ENCODE measurements around the gene NADSYN1.
"Not testable (repeated sequence)": the region's sequence is repeated elsewhere in the genome, so short reads cannot be mapped to it uniquely, and the experiment has no call there.

The NADSYN1 gene

GRCh38 chr11:71453037-71453917 lies at the start of gene NADSYN1:
TSS of gene NADSYN1 (plus strand) at chr11:71453203. CDS start at chr11:71453297, 94 bp downstream.
- peak; percentile 87 to 95 (median 88) for DNase-seq (ENCODE audit: low read depth in 3 of 3)

DNA sequence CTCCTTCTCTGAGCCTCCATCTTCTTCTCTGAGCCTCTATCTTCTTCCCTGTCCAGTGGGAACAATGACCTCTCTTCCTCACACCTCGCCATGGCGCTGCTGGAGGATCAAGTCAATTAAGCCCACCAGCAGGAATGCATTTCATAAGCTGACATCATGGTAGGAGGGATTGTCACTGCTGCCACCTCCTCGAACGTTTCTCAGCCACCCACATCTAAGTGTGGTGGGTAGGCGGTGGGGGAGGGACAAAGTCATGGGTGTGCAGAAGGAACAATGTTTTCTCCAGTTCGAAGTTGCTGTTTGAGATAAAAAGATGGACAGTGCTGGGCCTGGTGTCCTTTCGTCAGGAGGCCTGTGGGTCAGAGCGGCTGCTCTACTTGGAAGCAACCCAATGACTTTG lies 48.8 kb upstream of the NADSYN1 start:
- no peak for DNase-seq (ENCODE audit: low read depth in 3 of 3)

DNA sequence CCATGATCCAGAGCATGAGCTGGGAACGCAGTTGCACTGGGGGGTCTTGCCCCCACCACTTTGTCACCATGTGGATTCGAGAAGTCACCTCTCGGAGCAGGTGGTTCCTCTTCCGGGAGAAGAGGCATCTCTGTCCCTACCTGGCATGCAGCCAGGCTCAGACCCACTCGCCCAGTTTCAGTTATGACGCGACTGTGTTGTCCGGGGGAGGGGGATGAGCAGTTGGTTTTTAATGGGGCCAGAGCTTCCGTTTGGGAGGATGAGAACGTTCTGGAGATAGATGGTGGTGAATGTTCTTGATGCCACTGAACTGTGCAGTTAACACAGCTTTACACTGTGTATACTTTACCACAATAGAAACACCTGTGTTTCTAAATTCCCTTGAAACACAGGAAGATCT lies 46.3 kb upstream of the NADSYN1 start:
- no peak for DNase-seq (ENCODE audit: low read depth in 3 of 3)

DNA sequence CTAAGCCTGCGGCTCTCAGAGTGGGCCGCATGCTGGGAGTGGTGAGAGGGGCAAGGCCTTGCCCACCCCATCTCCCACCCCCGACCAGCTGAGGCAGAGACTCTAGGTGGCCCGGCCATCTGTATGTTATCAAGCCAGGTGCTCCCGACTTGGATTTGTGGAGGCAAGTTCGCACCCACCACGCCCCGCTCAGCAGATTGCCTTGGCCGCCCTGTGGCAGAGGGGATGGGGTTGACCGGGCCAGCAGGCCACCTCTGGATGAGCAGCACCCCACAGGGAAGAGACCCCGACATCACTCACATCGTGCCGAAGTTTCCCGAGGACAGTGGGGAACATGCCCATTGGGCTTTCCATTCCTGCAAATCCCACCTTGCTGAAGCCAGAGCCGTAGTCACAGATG lies 45.6 kb upstream of the NADSYN1 start:
- DNase-seq (ENCODE audit: low read depth in 3 of 3): no peak

DNA sequence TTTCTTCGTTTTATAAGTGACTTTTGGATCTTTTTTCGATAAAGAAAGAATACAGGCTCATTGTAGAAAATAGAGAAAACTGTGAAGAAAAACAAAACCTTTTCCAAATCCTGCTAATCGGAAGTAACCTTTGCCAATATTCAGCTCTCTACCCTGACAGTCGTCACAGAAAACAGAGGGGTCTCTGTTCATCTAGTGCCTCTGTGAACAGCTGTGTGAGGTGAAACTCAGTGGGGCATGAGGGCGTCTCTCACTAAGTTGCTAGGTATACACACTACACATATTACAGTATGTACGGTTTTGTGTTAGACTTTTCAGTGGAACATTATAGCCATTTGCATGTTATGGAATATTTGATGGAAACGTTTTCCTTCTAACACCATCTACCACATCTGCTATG lies 44.2 kb upstream of the NADSYN1 start:
- DNase-seq (ENCODE audit: low read depth in 3 of 3): no peak

- no peak for DNase-seq (ENCODE audit: low read depth in 3 of 3)
These were observed 42.5 kb upstream of the NADSYN1 start for GRCh38 chr11:71410363-71410966.

DNA sequence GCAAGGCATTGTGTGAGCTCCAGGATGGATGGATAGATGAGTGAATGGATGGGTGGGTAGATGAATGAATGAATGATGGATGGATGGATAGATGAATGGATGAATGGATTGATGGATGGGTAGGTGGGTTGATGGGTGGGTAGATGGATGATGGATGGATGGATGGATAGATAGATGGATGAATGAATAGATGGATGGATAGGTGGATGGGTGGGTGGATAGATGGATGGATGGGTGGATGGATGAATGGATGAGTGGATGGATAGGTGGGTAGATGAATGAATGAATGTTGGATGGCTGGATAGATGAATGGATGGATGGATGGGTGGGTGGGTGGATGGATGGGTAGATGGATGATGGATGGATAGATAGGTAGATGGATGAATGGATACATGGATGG lies 38.4 kb upstream of the NADSYN1 start:
- no peak for DNase-seq (ENCODE audit: low read depth in 3 of 3)

DNA sequence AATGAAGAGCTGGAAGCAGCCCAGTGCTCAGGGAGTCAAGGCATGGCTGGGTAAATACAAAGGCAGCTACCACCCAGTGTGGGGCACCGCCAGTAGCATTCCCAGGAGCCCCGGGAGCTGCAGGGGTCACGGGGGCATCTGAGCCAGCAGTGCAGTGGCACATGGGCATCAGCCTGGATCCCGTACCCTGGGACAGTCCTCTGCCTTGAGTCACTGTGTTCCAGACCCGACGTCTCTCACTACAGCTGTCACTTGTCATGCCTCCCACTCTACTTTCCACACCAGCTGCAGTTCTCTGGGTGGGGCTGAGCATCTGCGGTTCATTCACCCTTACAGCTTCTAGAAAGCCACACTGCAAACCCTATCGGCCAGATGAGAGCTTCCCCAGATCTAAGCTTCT lies 34.4 kb upstream of the NADSYN1 start:
- peak in 1 of 3 experiments; percentile 7 for DNase-seq (ENCODE audit: low read depth in 3 of 3)

DNA sequence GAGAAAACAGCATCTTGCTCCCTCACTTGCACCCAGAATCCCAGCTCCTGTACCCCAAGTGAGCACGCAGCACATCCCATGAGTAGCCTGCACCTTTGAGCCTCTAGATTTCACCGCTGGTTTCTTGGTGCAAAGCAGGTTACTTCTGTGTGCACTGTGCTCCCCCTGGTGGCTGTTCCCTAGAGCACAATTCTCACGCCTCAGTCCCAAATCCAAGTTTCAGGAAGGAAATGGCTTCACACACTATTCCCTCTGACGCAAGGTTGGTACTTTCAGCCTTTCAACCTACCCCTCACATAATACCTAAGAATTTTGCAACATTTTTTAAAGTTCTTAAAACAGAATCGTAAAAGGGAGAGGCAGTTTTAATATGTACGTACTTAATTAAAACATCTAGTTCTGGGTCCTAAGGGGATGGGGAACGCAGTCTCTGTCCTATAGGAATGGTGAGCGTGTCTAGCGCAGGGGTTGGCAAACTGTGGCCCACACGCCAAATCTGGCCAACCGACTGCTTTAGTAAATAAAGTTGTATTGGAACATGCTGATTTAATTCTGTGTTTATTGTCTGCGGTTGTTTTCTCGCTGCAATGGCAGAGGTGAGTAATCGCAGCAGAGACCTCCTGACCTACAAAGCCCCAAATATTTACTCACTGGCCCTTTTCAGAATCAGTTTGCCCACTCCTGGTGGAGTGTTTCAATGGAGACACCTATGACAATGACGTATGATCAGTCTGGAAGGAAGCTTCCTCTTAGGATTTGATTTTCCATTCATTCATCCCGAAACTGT lies 32.4 kb upstream of the NADSYN1 start:
- DNase-seq (ENCODE audit: low read depth in 3 of 3): peak in 1 of 3 experiments; percentile 2

- DNase-seq (ENCODE audit: low read depth in 3 of 3): no peak
These were observed 31.5 kb upstream of the NADSYN1 start for GRCh38 chr11:71421392-71421950.

GRCh38 chr11:71422318-71422717 lies 30.7 kb upstream of the NADSYN1 start:
- DNase-seq (ENCODE audit: low read depth in 3 of 3): not testable (repeated sequence)

DNA sequence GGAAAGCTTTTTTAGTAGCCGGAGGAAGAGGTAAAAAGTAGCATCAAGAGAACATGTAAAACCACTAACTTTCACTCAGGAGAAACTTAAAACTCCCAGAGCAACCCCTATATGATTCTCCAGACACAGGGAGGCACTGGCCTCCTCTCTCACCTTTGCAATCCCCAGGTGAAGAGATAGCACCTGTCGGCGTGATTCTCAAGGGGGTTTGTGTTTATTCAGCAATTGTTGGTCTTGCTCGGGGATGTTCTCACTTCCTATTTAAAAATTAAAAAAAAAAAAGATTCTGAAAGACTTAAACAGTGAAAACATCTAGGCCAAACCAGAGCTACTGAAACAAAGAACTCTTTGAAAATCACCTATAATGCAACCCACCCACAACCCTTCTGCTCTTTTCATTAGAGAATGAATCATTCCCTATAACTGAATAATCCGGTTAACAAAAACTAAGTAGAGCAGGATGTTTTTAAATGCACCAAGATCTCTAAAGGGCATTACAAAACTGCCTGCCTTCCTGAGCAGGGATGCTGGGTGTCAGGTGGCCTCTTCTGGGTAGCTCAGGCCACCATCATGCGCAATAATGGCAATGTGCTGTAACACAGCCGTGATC lies 29.7 kb upstream of the NADSYN1 start:
- DNase-seq (ENCODE audit: low read depth in 3 of 3): no peak

GRCh38 chr11:71425409-71425808 lies 27.6 kb upstream of the NADSYN1 start:
- DNase-seq (ENCODE audit: low read depth in 3 of 3): no peak

GRCh38 chr11:71425860-71426259 lies 27.1 kb upstream of the NADSYN1 start:
- DNase-seq (ENCODE audit: low read depth in 3 of 3): no peak

DNA sequence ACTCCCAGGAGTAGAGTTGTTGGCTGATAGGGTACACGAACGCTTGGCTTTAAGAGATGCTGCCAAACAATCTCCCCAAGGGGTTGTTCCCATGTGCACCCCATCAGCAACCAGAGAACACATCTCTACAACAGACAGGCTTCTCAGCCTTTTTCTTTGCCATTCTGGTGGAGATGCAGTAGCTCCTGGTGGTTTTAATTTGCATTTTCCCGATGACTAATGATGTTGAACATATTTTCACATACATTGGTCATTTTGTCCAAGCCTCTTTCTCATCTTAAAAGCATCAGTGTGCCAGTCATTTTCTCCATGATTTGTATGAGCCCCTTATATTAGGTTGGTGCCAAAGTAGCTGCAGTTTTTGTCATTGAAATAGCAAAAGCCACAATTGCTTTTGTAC lies 26.6 kb upstream of the NADSYN1 start:
- no peak for DNase-seq (ENCODE audit: low read depth in 3 of 3)

DNA sequence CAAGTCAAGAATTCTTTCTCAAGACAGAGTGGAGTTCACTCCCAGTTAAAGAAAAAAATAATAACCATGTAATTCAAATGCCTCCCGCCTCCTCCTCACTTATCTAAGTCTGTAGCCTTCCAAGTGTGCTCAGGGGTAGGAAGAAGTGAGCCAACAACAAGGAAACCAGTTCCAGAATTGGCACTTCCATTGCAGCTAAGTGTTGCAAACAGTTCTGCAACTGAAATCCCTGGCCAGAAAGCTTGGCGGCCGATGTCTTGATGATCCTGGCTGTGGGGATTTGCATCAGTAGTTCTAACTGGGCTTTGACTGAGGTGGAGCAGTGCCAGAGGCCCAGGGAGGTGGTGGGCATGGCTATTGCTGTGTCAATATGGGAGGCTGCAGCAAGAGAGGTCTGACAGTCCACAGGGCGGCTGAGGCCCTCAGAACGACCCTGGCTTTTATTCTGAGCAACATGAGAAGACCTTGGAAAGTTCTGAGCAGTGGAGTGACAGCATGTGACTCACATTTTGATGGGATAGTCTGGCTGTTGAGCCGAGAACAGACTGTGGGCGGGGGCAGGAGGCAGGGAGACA lies 24.1 kb upstream of the NADSYN1 start:
- no peak for DNase-seq (ENCODE audit: low read depth in 3 of 3)

DNA sequence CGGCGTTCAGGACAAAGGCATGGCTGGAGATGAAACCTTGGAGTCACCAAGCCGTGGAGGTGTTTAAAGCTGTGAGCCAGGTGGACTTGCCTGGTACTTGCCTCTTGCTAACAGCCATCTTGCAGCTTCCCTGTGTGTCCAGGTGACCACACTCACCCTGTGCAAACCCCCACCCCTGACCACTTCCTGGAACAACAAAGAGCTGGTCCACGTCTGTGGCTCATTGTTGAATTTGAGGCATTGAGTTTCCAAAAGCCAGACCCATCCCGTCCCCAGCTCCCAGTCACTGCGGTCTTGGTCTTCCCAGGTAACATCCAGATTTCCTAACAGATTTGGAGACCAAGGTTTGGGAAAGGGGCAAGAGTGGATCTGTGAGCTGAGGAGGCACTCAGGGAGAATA lies 23.3 kb upstream of the NADSYN1 start:
- DNase-seq (ENCODE audit: low read depth in 3 of 3): no peak

DNA sequence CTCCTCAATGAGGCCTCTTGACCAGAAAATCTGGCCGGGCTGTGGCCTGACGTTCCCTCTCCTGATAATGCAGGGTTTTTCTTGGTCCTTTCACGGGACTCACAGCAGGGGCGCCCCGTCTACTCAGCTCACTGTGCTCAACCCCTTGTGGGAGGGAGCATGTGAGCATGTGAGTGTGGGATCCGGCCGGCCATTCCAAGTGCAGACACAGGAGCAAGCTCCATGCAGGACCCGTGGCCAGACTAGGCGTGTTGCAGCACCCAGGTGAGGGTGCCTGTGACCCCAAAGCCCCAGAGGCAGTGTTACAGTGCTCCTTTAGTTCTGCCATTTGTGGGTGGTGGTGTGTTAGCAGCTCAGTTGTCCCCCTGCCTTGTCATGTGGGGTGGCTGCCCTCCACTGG lies 22.8 kb upstream of the NADSYN1 start:
- no peak for DNase-seq (ENCODE audit: low read depth in 3 of 3)

GRCh38 chr11:71431271-71431670 lies 21.7 kb upstream of the NADSYN1 start:
- no peak for DNase-seq (ENCODE audit: low read depth in 3 of 3)

- no peak for DNase-seq (ENCODE audit: low read depth in 3 of 3)
These were observed 20.0 kb upstream of the NADSYN1 start for GRCh38 chr11:71432761-71433647.
